GM20431 (cell line): ENCODE measurements around the gene CCDC38.

Source experiments
- in situ Hi-C: fragments of 300-500 bp; cut with MseI, MboI; formaldehyde crosslinking; loops from one replicate; pipeline ENCODE4 v1.15.0; 2020; ENCODE audit warnings: low sequenced_read_pairs; ENCODE audit not compliant: unreplicated experiment

Gene CCDC38

DNA sequence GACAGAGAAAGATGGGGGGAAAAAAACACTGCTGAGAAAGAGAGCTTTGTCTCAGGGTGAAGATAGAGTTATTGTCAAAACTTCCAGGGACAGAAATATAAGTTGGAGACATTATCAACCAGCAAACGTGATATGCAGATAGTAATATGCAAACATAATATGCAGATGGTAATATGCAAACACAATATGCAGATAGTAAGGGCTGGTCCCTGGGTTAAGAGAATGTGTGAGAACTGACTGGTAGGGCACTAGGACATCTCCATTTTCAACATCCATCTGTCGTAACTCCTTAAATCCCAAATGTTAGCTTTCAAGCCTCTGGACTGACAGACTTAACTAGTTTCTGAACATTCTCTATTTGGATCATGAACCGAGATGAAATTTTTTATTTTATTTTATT, 51.5 kb downstream of the CCDC38 start:
- in situ Hi-C loops: no loop called here

DNA sequence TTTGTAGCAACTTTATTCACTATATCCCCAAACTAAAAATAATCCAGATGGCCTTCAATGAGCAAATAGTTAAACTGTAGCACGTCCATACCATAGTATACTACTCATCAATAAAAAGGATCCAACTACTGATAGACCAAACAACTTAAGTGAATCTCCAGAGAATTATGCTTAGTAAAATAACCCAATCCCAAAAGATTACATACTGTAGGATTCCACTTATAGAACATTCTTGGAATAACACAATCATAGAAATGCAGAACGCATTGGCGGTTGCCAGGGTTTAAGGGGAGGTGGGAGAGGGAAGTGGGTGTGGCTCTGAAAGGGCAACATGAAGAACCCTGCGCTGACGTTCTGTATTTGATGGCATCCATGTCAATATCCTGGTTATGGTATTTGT, 55.1 kb downstream of the CCDC38 start:
- in situ Hi-C loops: no loop called here

DNA sequence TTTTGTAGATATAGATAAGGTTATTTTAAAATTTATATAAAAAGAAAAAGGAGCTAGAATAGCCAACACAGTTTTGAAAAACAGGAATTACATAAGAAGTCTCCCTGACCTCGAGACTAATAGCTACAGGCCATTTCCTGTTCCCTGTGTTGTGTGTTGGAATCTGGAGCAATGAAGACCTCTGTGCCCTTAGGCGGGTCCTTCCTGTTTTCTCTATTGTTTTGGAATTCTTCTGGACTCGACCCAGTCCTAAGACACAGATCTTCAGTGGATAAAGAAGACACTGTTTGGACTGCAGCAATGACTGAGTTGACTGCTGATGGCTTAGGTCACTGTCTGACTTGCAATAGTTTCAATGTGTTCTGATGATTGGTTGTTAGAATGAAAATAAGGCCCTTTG, 57.4 kb downstream of the CCDC38 start:
- in situ Hi-C loops: no loop called here

DNA sequence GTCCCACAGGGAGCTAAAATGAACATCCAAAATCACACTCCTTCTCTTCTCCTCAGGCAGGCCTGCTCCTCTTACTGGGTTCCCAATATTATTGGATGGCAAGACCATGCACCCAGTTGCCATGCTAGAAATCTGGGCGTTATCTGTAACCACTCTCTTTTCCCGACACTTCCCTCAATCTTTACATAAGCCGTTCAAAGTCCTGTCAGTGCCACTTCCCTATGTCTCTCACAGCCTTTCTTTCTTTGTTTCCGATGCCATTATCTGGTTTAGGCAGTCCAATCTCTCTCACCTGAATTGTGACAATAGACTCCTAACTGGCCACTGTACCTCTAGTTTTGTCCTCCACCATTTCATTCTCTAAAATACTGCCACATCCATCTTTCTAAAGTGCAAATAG, 59.5 kb downstream of the CCDC38 start:
- in situ Hi-C loops: no loop called here

DNA sequence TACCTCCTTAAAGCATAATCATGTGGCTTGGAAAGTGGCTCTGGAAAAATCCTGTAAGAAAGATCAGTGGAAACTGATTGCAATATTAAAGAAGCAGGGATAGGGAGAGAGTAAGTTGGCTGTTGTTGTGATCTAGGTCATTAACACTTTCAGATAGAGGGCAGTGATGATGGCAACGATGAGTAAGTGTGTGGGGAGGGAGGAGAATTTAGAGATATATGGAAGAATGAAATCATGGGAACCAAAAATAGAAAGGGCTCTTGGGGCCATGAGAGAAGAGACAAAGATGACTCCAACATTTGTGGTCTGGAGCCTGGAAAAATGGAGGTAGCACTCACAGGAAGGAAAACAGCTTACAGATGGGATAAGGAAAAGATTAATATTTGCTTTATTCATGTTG, 60.3 kb downstream of the CCDC38 start:
- in situ Hi-C loops: no loop called here

DNA sequence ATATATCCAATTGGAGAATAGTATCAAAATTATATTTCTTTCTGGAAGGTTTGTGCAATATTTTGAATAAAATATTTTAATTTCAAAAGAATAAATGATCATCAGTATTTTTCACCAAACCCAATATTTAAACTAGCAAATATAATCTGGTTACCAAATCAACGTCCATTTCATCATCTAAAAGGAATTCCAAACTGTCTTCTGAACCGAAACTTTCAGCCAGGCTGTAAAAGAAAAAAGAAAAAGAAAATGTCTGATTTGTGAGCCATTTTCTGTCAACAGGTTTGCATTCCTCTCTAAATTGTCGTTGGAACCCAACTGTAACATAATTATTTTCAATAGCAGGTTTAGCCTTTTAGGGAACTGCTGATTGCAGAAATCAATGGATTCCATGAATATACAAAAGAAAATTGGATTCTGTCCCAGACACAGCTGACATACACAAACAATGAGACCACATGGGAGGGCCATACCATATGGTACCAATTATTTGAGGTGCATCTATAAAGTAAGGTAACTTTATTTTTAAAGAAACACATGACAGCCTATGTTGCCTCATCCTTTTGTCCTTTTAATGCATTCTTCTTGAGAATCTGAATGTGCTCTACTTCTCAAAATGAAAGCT, 61.0 kb downstream of the CCDC38 start:
- in situ Hi-C loops: no loop called here

DNA sequence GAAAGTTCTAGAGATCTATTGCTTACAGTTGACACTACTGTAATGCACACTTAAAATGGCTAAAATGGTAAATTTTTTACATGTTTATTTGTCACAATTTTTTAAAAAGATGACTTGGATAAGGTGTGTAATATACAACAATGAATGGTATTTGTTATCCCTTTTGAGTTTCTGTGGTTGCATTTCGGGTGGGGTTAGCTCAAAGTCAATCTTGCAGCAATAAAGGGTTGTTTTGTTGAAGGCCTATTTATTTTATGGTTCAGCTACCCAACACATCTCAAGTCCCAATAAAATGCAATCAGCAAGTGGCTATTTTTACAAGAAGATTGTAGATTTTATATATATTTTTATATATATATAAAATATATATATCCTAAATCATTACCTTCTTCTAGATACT, 61.5 kb downstream of the CCDC38 start:
- in situ Hi-C loops: no loop called here

DNA sequence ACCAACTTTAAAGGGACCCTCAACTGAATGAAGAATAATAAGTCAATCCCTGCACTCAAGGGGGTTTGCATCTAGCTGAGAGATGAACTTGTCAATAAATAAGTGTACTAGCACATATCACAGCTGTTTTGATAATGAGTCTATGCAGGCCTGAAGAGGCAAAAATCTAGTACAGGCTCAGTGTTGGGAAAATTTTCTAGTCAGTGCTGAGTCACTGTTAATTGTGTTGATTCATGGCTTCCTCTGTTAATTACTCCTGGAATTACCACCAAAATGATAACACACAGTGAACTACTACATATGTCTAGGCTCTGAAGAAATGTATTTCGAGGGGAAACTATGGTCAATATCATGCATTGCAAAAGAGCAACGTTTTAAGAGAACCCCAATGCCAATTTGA, 64.8 kb downstream of the CCDC38 start:
- in situ Hi-C loops: no loop called here

DNA sequence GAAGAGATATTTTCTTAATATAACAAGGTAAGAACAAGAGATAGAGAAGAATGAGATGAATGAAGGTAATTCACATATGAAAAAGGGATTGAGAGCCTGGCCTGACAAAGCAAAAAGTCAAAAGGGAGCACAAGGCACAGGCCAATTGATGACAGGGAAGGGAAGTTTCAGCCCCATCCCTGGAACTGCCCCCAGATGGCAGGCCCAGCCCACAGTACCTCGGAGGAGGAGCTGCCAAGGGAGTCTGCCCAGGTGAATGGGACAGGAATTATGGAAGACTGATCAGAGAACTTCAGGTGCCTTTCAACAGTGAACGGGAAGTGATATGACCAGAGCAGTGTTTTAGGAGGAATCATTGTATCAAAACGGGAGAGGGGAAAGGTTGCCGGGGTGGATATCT, 68.0 kb downstream of the CCDC38 start:
- in situ Hi-C loops: no loop called here

DNA sequence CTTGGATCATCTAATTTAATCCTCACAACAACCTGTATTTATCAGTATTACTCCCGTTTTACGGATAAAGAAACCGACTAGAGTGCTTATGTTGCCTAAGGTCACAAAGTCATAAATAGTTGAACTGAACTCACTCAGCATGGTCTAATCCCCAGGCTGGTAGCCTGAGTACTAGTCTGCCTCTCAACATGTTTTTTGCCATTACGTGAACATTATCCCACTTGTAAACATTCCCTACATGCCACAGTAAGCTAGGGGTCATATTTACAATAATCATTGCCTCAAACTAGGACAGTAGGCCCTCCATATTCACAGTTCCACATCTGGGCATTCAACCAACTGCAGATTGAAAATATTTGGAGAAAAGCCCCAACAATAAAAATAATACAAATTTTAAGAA, 71.5 kb downstream of the CCDC38 start:
- in situ Hi-C loops: no loop called here

DNA sequence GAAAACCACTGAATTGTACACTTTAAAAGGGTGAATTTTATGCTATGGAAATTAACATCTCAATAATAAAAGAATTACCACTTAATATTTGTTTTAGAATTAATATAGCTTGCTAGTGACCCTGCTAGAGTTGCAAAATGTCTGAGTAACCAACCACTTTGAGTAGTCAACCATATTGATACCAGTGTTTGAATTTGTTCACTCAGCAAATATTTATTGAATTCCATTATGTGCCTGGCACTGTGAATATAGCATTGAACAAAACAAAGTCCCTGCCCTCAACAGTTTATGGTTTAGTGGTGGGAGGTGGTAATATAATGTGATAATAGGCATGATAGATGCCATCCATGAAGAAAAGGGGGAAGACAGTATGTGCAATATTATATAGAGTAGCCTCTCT, 79.1 kb downstream of the CCDC38 start:
- in situ Hi-C loops: no loop called here

DNA sequence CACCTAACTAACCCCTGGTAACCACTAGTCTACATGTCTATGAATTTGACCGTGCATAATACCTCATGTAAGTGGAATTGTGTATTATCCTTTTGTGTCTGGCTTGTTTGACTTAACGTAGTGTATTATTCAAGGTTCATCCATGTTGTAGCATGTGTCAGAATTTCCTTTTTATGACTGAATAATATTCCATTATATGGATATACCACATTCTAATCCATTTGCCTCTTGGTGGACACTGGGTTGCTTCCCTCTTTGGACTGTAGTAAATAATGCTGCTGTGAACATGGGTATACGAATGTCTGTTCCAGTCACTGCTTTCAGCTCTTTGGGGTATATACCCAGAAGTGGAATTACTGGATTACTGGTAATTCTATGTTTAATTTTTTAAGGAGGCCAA, 80.4 kb downstream of the CCDC38 start:
- in situ Hi-C loops: no loop called here

DNA sequence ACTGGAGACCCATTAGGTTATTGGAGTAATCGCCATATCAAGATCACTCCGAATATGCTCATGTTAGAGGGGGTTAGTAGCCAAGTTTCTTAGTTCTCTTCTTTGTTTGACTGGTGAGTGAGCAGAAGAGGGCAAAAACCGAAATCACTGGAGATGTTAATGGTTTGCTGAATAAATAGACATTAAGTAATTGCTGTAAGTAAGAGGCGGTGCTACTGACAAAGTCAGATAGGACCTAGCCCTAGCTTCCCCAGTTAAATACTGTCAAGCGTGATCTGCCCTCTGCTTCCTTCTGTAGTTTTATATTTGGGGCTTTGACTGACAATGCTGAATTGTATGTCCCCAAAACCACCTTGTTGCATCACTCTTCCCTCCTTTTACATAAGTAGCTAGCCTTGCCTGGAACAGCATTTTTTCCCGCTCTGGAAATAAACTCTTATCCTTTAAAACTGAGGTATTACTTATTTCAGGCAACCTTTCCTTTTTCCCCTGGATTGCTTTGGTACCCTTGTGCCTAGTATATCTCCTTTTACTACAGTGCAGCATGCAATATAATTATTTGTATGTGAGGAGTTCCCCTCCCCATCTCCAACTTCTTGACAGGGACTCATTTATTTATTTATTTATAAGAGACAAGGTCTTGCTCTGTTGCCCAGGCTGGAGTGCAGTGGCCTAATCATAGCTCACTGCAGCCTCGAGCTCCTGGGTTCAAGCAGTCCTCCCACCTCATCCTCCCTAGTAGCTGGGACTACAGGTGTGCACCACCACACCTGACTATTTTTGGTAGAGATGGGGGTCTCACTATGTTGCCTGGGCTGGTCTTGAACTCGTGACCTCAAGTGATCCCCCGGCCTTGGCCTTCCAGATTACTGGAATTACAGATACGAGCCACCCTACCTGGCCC, 82.2 kb downstream of the CCDC38 start:
- in situ Hi-C loops: no loop called here

DNA sequence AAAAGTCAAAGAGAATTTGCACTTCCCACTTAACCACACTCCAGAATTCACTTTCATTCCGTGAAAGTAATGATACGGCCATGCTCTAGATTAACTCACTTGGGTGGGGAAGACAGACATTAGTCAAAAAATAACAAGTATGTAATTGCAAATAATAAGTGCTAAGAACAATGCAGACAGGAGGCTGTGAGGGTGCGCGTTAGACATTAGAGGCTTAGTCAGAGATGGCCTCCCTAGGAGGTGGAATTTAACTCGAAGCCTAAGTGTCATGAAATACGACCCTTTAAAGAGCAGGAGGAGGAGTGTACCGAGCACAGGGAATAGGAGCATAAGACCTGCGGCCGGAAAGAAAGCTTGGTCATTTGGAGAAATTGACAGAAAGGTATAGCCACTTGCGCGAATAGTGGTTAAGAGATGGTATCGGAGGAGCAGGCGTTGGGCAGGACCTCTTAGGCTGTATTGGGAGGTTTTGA, 83.0 kb downstream of the CCDC38 start:
- in situ Hi-C loops: no loop called here

DNA sequence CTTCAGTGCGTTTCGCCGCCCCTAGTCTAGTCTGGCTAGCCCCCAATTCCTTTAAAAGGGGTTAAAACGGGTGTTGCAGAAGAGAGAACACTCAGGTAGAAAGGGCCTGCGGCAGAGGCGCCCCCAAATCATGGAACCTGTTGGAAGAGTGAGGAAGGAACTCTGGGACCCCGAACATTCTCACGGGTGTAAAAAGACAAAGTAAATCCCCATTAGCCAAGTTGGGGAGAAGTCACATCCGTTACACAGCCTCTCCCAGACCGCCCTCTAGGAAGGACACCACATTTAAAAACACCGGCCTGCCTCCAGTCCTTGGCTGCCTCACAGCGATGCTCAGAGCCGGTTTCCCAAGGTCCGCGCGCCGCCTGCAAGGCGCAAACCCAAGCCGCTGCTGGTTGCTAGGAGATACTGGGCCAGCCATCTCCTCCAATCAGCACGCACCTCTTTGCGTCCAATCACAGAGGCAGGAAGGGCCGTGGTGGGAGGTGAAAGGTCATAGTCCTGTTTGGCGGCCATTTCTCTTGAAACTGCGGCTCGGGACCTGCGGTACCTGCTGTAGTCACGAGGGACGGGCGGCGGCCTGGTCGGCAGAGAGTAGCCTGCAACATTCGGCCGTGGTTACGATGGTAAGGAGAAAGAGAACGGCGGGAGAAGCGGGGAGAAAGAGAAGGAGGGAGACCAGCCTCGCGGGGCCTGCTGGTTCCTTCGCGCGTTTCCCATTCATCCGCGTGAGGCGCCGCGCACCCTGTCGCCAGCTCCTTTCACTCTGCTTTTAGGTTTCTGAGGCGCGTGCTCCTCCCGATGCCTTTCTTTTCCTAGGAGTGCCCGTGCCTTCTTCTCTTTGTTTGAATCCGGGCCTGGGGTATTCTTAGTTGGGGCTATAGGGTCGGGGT, 83.7 kb downstream of the CCDC38 start, which contains the start of gene SNRPF:
Gene SNRPF, plus strand, starts transcription at position 502 of the 893 bp plus-strand sequence. Its CDS starts 122 bp downstream, at position 624.
- in situ Hi-C loops: no loop called here

DNA sequence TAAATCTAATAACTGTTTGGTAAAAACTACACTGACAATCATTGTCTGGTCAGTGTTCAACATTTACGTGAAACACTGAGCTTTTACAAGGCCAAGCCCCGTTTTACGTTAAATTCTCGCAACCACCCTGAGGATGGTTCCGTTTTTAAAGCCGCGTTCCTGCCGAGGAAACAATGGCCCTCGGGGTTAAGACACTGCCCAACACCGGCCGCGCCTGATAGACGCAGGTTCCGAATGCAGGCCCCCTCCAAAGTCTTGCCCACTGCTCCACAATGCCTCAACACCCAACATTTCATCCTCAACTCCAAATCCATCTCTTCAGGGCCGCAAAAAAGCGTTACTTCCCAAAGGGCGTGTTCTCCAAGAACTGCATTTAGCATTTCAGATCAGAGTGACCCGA, 84.6 kb downstream of the CCDC38 start:
- in situ Hi-C loops: no loop called here

DNA sequence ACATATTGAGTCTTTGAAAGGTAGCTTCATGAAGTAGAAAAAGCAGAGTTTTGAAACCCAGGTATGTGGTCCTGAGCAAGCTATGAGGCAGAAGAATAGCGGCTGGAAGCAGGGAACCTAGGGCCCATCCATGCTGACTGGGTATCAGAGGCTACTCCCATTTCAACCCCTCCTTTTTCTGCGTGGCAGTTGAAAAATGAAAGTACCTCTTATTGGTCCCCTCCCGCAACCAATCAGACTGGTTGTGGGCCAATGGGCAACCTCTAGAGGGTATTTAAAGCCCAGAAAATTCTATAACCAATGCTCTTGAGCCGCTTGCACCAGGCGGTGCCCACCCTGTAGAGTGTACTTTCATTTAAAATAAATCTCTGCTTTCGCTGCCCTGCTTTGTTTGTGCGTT, 85.3 kb downstream of the CCDC38 start:
- in situ Hi-C loops: no loop called here

DNA sequence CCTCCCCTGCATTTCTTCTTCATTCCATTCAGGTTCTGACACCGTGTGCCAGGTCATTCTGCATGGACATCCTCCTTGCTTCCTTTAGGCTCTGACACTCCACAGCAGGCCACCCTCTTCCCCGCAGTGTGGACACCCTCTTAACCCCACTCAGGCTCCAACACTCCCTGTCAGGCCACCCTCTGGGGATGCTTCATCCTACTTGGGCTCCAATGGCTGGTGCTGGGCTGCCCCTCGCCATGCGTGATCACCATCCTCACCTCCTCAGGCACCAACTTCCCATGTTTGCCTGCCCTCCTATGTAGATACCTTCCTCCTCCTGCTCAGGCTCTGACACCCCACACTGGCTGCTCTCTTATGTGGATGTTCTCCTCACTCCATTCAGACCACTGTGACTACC, 90.3 kb downstream of the CCDC38 start:
- in situ Hi-C loops: no loop called here

DNA sequence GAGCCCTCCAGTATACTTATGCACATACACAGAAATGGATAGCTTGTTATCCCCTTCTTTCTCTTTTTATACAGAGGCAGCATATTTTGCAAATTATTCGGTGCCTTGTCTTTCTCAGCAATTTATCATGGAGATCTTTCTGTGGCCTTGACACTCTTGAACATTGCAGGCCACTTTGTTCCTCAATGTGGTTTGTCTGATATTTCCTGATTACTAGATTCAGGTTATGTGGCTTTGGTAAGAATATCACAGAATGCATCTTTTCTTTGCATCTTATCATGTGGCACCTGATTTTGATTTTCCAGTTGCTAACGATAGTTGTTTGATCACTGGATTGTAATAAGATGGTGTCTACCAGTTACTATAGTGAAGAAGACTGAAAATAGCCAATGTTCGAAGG, 90.8 kb downstream of the CCDC38 start:
- in situ Hi-C loops: no loop called here

DNA sequence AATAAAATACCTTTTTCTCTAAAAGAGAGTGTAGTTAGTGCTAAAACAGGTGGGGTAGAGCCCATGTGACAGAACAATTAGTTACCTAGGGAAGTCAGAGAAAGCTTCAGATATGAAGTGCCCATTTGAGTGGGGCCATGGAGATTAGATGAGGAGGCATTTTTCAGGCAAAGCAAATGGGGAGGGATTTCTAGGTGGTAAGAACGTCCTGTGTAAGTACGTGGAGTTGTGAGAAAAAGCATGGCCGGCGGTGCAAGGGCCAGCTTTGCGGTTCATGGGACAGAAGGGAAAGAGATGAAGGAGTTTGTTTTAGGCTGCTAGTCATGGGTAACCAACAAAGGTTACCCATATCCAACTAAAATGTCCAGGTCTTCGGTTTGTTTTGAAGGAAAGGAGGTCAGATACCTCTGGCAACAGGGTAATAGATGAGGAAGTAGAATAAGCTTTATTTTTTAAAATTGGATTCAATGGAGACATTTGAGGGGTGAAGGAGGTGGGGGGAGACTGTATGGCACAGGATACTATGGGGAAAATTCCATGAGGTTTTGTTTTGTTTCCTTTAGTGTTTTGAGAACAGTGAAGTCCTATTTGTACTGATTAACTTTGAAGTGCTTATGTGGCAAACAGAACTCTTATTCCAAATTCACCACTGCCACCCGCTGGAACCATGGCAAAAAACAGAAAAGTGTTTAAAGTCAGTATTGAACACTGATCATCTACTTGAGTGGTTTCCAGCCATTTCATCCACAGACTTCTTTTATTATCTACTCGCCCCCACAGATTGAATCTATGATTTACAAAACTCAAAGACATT, 93.6 kb downstream of the CCDC38 start:
- in situ Hi-C loops: no loop called here
